DMS53 treated with DMSO at 0.1 percent for 48 hours (cell line): Measurements from ENCODE around the gene VWC2L.
A peak's percentile ranks its signal among the peaks of the same experiment; 100 is the strongest.

ENCODE experiments used
- DNase-seq: peaks from one replicate; lab custom pipeline; 2025; ENCODE audit not compliant: unreplicated experiment; lab: John Stamatoyannopoulos, UW

VWC2L gene

DNA sequence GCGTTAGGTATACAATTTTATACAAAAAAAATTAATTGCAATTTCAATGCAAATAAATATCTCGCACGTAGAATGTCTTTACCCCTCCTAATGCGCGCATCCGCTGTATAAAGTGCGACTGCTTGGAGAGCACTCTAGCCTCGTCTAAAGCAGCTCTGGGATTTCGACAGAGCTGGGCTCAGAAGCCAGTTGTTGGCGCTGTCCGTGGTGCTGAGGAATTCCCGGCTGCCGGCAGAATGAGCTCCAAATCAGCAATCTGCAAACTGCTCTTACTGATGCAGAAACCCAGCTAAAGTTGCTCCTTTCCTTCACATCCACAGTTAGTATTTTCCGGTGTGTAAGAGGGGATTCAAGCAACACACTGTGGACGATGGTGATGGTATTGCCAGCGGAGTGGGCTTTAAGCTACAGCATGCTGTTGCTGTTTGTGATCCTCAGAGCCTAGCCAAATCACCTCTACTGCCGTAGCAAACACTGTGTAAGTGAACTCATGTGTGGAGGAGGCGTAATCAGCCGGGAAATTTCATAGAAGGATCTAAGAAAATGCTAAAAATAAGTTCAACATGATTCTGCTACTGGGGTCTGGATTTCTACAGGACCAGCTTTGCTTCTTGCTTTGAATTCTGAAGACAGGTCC lies at the start of gene VWC2L:
Gene VWC2L, plus strand, starts transcription at position 137 of the 637 bp plus-strand sequence. CDS start 3,140 bp downstream, outside the sequence.
- peak; percentile 54 for DNase-seq

DNA sequence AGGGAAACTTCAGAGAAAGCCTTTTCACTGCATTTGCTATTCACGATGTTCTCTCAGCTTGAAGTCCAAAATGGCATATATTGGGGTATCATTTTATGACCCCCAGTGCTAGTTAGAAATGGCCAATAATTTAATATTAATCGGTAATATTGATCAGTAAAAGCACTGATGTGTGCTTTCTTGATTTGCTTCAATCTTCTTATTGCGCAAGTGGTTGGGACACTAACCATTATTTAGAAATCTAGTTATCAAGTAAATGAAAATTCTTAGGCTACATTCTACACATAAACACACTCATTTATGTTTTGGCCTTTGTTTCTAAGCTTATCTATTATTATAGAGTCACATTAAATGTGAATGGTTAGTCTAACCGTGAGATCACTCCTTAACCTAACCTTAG lies 49.7 kb upstream of the VWC2L start:
- no peak for DNase-seq

DNA sequence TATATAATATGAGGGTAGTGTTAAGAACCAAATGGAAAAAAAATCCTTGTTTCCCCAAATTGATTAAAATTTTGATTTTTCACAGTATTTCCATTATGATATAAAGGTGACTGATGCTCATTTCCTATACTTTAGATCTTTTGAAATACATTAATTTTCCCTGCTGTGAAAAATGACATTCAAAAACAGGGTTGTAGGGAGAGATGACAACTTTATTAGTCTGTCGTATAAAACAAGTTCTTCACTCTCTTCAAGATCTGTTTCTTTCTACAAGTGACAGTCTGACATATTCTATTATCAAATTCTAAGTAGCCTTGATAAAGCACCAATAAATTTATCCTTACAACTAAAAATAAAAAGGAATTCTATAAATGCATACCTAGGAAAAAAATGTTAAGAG lies 45.3 kb upstream of the VWC2L start:
- no peak for DNase-seq

DNA sequence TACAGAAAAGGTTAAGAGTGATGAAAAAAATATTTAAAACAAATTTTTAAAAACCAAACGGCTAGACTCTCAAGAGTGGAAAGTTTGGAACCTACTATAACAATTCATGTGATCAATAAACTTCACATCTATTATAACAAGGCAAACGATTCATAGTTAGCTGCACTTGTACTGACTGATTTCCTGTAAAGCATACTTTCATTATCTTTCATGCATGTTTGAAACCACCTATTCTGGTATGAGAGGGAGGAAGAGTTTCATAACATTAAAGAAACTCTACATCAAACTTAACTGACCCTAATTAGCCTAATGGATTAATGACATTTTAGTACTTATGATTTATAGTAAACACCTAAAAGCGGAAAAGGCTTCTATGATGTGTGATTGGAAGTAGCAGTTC lies 43.7 kb upstream of the VWC2L start:
- no peak for DNase-seq

DNA sequence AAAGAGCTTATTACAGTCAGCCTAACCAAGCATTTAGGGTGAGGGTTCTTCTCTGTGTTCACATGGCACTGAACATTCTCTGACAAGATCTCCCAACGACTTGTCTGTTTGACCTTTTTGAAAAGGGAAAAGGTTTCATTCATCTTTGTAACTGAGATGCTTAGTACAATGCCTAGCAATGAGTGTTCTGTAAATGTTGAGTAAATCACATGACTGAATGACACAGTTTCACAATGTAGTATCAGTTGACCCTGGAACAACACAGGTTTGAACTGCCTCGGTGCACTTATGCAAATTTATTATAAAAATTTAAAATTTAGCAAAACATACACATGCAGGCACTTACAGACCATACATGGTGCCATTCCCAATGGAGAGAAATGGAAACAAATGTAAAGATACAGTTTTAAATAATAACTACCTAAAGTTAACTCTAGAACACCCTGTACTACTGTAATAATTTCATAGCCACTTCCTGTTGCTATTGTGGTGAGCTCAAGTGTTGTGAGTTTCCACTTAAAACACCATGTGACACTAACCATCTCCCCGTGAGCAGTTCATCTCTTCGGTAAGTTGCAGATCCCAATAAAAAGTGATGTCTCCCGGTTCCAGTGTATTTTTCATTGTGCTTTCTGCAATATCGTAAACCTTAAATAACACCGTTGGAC lies 34.1 kb upstream of the VWC2L start:
- DNase-seq, result peak; percentile 27

- no peak for DNase-seq
Observed at GRCh38 chr2:214377286-214377624, 33.6 kb upstream of the VWC2L start.

- no peak for DNase-seq
Observed at GRCh38 chr2:214378455-214379103, 32.3 kb upstream of the VWC2L start.

DNA sequence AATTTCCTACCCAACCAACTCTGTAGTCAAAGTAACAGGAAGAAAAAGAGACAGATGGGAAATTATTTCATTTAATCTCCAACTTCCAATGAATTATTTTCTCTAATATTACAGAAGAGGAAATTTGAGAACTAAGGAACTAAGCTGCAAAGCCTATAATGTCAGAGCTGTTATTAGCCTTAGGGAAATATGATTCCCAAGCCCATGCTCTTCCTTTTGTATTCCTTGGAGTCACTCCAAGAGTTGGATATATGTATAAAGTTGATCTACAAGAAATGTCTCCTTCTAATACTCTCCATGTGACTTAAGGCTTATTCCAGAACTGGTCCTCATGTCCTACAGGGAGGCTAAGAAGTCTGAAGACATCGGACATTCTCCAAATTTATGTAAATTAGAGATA lies 31.6 kb upstream of the VWC2L start:
- DNase-seq, result no peak

DNA sequence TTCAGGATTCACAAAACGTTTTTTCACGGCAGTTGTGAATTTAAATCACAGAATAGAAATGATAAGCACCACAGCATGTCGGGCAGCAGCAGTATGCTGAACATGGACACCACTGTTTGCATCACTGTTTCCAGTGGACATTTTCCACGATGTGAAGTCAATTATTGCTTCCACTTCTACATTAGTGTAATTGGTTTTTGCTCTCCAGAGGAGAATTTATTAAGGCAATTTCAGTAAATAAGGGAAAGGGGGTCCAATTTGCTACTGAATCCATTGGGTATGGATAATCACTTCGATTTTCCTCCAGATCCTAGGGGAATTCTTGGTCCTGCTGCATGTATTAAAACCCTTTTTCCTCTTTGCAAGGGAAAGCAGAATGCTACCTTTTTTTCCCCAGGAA lies 30.2 kb upstream of the VWC2L start:
- no peak for DNase-seq

DNA sequence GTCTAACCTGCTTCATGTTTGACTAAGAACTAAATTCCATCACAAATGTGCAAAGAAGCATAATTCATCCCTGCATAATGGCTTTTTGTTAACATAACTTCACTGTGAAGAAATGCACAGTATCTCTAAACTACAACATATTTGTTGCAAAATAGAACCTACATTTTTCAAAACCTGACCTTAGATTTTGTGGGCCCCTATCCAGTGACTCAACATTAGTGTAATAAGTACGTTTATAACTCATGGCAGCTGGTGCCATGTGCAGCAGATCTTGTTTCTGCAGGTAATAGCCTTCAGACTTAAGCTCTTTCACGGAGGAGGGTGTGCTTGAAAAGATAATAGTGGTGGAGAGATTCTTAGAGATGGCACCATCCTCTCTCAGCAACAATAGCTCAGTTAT lies 28.6 kb upstream of the VWC2L start:
- DNase-seq, result no peak

- no peak for DNase-seq
Observed at GRCh38 chr2:214386720-214387119, 24.1 kb upstream of the VWC2L start.

DNA sequence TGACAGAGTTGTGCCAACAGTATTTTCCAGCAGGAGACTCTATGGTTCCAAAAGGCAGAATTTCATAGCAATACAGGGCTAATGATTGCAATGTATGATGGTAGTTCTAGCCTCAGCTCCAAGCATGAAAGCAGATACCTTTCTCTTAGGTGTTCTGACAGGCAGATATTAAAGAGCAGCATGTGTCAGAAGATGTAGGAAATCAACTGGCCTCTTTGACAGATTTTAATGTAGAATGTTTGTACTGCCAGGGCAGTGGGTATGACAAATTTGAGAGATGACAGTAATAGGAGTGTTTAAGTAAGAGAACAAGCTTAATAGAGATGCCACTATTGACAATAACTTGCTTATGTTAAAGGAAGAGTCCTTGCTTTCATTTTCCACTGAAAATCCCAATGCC lies 21.5 kb upstream of the VWC2L start:
- no peak for DNase-seq

- DNase-seq, result no peak
Observed at GRCh38 chr2:214393796-214394195, 17.1 kb upstream of the VWC2L start.

DNA sequence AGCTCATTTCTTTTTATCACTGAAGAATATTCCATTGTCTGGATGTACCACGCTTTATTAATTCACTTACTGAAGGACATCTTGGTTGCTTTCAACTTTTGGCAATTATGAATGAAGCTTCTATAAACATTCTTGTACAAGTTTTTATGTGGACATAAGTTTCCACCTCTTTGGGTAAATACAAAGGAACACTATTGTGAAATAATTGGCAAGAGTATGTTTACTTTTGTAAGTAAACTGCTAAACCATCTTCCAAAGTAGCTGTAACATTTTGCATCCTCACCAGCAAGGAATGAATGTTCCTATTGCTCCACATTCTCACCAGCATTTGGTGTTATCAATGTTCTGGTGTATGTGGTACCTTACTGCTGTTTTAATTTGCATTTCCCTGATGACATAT lies 15.8 kb upstream of the VWC2L start:
- no peak for DNase-seq

DNA sequence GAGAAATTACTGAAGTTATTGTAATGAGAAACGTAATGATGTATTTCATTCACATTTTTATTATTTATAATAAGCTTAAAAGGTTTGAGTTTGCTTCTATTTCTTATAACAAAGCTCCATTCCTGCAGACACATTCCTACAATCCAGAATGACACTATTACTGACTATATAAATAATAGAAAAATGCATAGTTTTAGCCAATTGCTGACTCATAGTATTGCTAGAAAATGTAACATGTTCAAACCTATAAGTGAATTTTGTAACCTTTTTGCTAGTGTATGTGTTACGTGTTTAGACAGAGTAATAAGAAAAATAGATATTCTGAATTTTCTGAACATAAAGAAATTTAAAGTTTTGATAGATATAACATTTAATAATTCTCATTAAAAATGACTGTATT lies 9.3 kb upstream of the VWC2L start:
- DNase-seq, result no peak

GRCh38 chr2:214410128-214410775 lies 602 bp upstream of the VWC2L start:
- DNase-seq, result peak; percentile 53

- no peak for DNase-seq
Observed at GRCh38 chr2:214412679-214413078, 1.8 kb downstream of the VWC2L start.

- DNase-seq, result no peak
Observed at GRCh38 chr2:214436470-214436869, 25.6 kb downstream of the VWC2L start.

DNA sequence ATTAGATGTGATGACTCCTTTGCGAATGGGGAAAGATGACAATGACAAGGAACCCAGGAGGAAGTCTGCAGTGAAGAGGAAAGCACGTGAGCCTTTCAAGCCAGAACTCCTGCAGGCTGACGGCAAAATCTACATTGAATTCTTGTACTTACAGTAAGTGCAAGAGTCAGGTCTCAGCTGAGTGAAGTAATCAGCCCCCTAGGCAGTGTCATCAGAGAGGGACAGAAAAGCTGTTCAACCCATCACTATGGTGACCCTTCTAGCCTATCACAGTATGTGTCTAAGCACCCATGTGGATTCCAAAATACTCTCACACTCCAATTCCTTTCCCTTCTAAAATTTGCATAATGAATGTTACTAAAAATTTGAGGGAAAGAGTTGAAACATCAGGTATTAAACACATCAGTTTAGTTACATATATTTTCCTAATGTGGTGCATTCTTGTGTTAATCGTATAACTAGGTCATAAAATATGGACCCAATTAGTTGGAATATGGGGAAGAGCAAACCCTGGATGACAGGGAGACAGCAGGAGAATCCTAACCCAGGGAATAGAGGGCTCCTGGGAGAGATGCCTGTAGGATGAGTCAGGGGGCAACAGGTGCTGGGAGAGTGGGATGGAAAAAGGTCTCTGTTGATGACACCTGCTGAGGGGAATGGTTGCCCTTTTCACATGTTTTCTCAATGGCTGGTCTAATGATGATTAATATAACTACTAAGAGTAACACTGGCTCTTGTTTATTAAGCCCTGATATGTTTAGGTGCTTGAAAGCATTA lies 39.5 kb downstream of the VWC2L start:
- DNase-seq, result no peak

DNA sequence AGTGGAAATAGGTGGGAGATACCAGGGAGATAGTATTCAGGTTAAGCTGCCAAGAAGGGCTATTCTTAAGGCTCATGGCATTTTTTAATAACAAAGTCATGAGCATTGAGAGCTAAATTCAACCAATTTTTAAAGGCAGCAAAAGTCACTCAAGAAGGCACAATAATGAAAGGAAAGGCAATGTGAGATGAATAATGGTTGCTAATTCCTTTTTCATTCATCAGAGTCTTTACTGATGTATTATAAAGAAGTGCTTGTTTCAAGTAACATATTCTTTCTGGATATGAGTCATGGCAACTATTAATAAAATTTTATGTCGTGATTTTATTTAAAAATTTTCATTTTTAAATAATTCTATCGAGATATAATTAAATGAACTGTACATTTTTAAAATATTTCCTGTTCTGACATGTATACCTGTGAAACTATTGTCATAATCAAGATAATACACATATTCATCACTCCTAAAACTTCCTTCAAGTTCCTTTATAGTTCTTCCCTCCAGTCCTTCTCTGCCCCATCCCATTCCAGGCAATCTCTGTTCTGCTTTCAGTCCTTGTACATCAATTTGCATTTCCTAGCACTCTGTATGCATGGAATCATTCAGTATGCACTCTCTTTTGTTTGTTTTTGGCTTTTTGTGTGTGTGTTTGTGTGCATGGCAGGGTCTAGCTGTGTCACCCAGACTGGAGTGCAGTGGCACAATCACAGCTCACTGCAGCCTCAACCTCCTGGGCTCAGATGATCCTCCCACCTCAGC lies 40.8 kb downstream of the VWC2L start:
- DNase-seq, result no peak
